HL-60 (cell line): ENCODE results near the gene SLC38A10.

Source experiments
- DNase-seq, 2 experiments: peaks; one replicate each; pipeline ENCODE4 v3.0.0-alpha.2; 2010 to 2020; ENCODE audit warnings: low read depth in 1 of 2, low spot score in 1 of 2
- H3K27ac ChIP-seq: fragments of 250-450 bp; sonication (Bioruptor Pico); replicated peaks from 2 replicates; pipeline ENCODE4 v1.5.1; 2020; ENCODE audit warnings: mild to moderate bottlenecking, moderate library complexity
- H3K27me3 ChIP-seq: fragments of 250-450 bp; sonication (Bioruptor Pico); 2 replicates; pipeline ENCODE4 v1.5.1; 2021; ENCODE audit warnings: mild to moderate bottlenecking, moderate library complexity; ENCODE audit not compliant: insufficient read depth, poor library complexity, severe bottlenecking
- H3K4me3 ChIP-seq: replicated peaks from 2 replicates; pipeline ENCODE4 v1.5.1; 2011; ENCODE audit warnings: mild to moderate bottlenecking, control low read depth, low read length; ENCODE audit not compliant: insufficient read depth
- GABPA ChIP-seq: IDR thresholded peaks from 2 replicates; pipeline ENCODE4 v1.6.1; 2012; ENCODE audit warnings: low read depth
- POLR2AphosphoS5 ChIP-seq: IDR thresholded peaks from 2 replicates; pipeline ENCODE4 v1.6.1; 2012; ENCODE audit warnings: low read depth
- REST ChIP-seq: IDR thresholded peaks from 2 replicates; pipeline ENCODE4 v1.6.1; 2012; ENCODE audit warnings: low read depth; ENCODE audit not compliant: insufficient replicate concordance
- SPI1 ChIP-seq: IDR thresholded peaks from 2 replicates; pipeline ENCODE4 v1.6.1; 2012; ENCODE audit warnings: low read depth, mild to moderate bottlenecking, borderline replicate concordance
- TF ChIP-seq, protein P1 (sequence below): IDR thresholded peaks from one replicate; pipeline ENCODE4 v1.5.1; 2011; ENCODE audit warnings: low read length, control low read depth, inconsistent platforms; ENCODE audit not compliant: insufficient read depth

SLC38A10 gene

DNA sequence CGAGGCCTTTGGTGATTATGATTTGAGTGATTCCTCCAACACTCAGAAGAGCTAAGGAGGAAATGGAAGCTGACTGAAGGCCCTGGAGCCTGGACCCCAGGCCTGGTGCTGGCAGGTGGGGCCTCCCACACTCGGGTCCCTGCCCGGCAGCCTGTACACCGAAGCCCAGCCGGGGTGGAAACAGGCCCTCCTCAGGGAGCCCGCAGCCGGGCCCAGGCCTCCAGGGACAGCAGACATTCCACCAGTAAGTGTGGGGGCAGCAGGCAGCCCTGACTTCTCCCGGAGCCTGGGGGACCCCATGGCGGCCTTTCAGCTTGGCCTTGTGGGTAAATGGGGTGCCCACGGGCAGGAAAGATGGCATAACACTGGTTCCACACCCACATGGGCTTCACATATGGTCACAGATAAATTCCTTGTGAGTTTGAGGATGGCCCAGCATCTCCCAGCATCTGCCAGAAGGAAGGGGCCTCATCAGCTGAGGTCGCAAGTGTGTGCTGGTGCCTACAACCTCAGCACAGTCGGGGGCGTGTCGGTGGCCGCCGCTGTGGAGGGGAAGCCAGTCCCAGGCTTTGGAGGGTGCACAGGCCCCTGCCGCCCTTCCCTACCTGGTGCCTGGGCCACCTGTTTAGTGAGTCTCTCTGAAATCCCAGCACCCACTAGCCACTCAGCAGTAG lies 29.2 kb upstream of the SLC38A10 start:
- TF ChIP-seq POLR2AphosphoS5 = no peak
- TF ChIP-seq SPI1 = no peak
- TF ChIP-seq REST = no peak
- no peak for DNase-seq
- Histone ChIP-seq H3K27ac (no peak overlapping the region), H3K4me3 (no peak overlapping the region), H3K27me3 (no peaks in the 10 kb centered on the region)

GRCh38 chr17:81323411-81323868 lies 28.3 kb upstream of the SLC38A10 start:
- DNase-seq = no peak
- Histone ChIP-seq H3K27me3 (no peaks in the 10 kb centered on the region), H3K4me3 (no peak overlapping the region), H3K27ac (no peak overlapping the region)
- TF ChIP-seq, protein P1, sequence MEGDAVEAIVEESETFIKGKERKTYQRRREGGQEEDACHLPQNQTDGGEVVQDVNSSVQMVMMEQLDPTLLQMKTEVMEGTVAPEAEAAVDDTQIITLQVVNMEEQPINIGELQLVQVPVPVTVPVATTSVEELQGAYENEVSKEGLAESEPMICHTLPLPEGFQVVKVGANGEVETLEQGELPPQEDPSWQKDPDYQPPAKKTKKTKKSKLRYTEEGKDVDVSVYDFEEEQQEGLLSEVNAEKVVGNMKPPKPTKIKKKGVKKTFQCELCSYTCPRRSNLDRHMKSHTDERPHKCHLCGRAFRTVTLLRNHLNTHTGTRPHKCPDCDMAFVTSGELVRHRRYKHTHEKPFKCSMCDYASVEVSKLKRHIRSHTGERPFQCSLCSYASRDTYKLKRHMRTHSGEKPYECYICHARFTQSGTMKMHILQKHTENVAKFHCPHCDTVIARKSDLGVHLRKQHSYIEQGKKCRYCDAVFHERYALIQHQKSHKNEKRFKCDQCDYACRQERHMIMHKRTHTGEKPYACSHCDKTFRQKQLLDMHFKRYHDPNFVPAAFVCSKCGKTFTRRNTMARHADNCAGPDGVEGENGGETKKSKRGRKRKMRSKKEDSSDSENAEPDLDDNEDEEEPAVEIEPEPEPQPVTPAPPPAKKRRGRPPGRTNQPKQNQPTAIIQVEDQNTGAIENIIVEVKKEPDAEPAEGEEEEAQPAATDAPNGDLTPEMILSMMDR = no peak
- TF ChIP-seq SPI1 (no peak), REST (no peak), GABPA (no peak), POLR2AphosphoS5 (no peak)

GRCh38 chr17:81323083-81323369 lies 27.9 kb upstream of the SLC38A10 start:
- Histone ChIP-seq H3K27ac (no peak overlapping the region), H3K27me3 (no peaks in the 10 kb centered on the region), H3K4me3 (no peak overlapping the region)
- no peak for DNase-seq
- no peak for TF ChIP-seq SPI1
- TF ChIP-seq, protein P1 = no peak
- TF ChIP-seq POLR2AphosphoS5 = no peak
- TF ChIP-seq GABPA = no peak
- TF ChIP-seq REST = no peak
